ENCODE measurements around the gene ROS1. TPM values are rescaled to one million over a fixed set of nuclear protein-coding genes. Genes with fewer than 3 reads are reported as not detected.

The ROS1 gene
- total RNA-seq, 1 donor from 2014 or later: 0.14 TPM

- no peak for DNase-seq (ENCODE audit: low spot score, unreplicated experiment)
These were observed 80.5 kb downstream of the ROS1 start for GRCh38 chr6:117345292-117345610.

GRCh38 chr6:117344444-117345291 lies 81.1 kb downstream of the ROS1 start:
- Mint-ChIP-seq H3K9me3 (ENCODE audit: low read depth) (no peaks in the 10 kb centered on the region), H3K4me1 (ENCODE audit: low read depth) (peaks cover 21% of the 10 kb centered on the region), H3K4me3 (ENCODE audit: low read depth) (no peak overlapping the region), H3K27me3 (no peaks in the 10 kb centered on the region), H3K27ac (no peak overlapping the region), H3K36me3 (ENCODE audit: insufficient read depth) (no peaks in the 10 kb centered on the region)
- TF ChIP-seq CTCF (IDR thresholded peaks at IDR 0.05; ENCODE audit: unreplicated experiment): no peak
- no peak for DNase-seq (ENCODE audit: low spot score, unreplicated experiment)

More at GRCh38 chr6:117345292-117345610, 80.5 kb downstream of the ROS1 start:
- no peaks in the 10 kb centered on the region for H3K27me3 Mint-ChIP-seq
- peaks cover 23% of the 10 kb centered on the region for H3K4me1 Mint-ChIP-seq (ENCODE audit: low read depth)
- TF ChIP-seq CTCF (IDR thresholded peaks at IDR 0.05; ENCODE audit: unreplicated experiment): no peak
- no peak overlapping the region for H3K27ac Mint-ChIP-seq
- no peak overlapping the region for H3K4me3 Mint-ChIP-seq (ENCODE audit: low read depth)
- H3K9me3 Mint-ChIP-seq (ENCODE audit: low read depth): no peaks in the 10 kb centered on the region
- H3K36me3 Mint-ChIP-seq (ENCODE audit: insufficient read depth): no peaks in the 10 kb centered on the region

- no peak for DNase-seq (ENCODE audit: low spot score, unreplicated experiment)
- Mint-ChIP-seq H3K4me3 (ENCODE audit: low read depth) (no peak overlapping the region), H3K27ac (no peak overlapping the region), H3K4me1 (ENCODE audit: low read depth) (peaks cover 4% of the 10 kb centered on the region), H3K27me3 (no peaks in the 10 kb centered on the region), H3K36me3 (ENCODE audit: insufficient read depth) (no peaks in the 10 kb centered on the region), H3K9me3 (ENCODE audit: low read depth) (peaks cover 11% of the 10 kb centered on the region)
- TF ChIP-seq CTCF (IDR thresholded peaks at IDR 0.05; ENCODE audit: unreplicated experiment): no peak
These were observed 87.2 kb downstream of the ROS1 start for GRCh38 chr6:117338567-117338966.

GRCh38 chr6:117329926-117330325 lies 95.8 kb downstream of the ROS1 start:
- no peak for DNase-seq (ENCODE audit: low spot score, unreplicated experiment)
- H3K36me3 Mint-ChIP-seq (ENCODE audit: insufficient read depth): no peaks in the 10 kb centered on the region
- no peak overlapping the region for H3K4me3 Mint-ChIP-seq (ENCODE audit: low read depth)
- H3K27me3 Mint-ChIP-seq: no peaks in the 10 kb centered on the region
- TF ChIP-seq CTCF (IDR thresholded peaks at IDR 0.05; ENCODE audit: unreplicated experiment): no peak
- no peaks in the 10 kb centered on the region for H3K4me1 Mint-ChIP-seq (ENCODE audit: low read depth)
- no peak overlapping the region for H3K27ac Mint-ChIP-seq
- H3K9me3 Mint-ChIP-seq (ENCODE audit: low read depth): peaks cover 16% of the 10 kb centered on the region

- Mint-ChIP-seq H3K4me1 (ENCODE audit: low read depth) (no peaks in the 10 kb centered on the region), H3K27ac (no peak overlapping the region), H3K36me3 (ENCODE audit: insufficient read depth) (no peaks in the 10 kb centered on the region), H3K27me3 (no peaks in the 10 kb centered on the region), H3K4me3 (ENCODE audit: low read depth) (no peak overlapping the region), H3K9me3 (ENCODE audit: low read depth) (peaks cover 12% of the 10 kb centered on the region)
- DNase-seq (ENCODE audit: low spot score, unreplicated experiment): no peak
- TF ChIP-seq CTCF (IDR thresholded peaks at IDR 0.05; ENCODE audit: unreplicated experiment): no peak
These were observed 97.2 kb downstream of the ROS1 start for GRCh38 chr6:117328500-117328899.
